ENCODE results near the gene CPTP.

Gene CPTP

DNA sequence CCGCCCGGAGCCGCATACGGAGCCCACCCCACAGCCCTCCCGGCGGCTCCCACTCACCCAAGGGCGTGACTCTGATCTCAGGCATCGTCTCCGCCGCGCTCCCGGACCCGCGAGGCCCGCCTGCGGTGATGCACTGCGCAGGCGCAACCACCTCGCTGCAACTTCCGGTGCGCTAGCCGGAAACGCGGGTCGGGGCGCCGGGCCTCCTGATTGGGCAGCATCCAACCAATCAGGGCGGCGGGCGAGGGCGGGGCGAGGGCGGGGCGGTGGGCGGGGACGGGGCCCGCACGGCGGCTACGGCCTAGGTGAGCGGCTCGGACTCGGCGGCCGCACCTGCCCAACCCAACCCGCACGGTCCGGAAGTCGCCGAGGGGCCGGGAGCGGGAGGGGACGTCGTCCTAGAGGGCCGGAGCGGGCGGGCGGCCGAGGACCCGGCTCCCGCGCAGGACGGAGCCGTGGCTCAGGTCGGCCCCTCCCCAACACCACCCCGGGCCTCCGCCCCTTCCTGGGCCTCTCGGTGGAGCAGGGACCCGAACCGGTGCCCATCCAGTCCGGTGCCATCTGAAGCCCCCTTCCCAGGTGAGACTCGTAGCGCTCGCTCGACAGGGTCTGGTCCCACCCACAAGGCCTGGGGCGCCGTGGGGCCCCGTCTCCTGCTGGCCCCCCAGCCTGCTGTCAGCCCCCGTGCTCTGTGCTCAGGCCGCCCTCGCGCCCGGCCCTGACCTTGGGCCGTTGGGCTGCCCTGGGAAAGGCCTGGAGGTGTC, at the start of gene CPTP, which contains the start of gene INTS11:
TSS of gene CPTP (plus strand) at position 279 of the 764 bp plus-strand sequence. CDS start 2,109 bp downstream, outside the sequence.
TSS of gene INTS11 (minus strand) at position 137 of the 764 bp plus-strand sequence. CDS start at position 85, 52 bp downstream.
- DNase-seq, result peak; percentile 67

DNA sequence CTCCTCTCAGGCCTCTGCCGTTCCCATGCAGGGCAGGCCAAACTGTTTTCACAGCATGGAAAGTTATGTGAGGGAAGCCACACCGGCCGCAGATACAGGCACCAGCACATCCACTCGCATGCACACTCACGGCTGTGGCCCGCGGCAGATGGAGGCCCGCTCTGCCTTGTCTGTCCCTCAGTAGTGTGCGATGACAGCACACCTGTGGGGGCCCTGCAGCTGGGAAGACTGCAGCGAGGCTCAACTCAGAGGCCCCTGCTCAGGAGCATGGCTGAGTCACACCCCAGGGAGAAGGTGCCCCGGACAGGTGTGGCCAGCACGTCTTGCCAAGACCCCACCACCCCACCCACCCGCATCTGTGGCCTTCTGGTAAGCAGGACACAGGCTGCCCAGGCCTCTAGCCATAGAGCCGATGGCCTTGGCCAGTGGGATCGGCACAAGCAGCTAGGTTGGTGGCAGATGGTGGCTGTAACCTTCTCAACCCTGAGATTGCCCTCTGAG, 49.6 kb upstream of the CPTP start:
- no peak for DNase-seq

DNA sequence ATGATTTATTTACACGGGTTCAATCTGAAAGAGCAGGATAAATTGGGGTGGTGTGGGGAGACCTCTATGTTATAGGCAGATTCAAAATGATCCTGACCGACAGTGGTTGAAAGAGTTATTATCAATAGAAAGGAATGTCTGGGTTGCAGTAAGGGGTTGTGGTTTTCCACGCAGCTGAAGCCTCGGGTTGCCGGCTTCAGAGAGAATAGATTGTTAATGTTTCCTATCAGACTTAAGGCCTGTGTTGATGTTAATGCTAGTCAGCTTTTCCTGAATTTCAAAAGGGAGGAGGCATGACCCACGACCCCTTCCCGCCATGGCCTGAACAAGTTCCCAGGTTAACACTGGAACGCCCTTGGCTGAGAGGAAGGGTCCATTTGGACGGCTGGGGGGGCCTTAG, 48.8 kb upstream of the CPTP start:
- no peak for DNase-seq

DNA sequence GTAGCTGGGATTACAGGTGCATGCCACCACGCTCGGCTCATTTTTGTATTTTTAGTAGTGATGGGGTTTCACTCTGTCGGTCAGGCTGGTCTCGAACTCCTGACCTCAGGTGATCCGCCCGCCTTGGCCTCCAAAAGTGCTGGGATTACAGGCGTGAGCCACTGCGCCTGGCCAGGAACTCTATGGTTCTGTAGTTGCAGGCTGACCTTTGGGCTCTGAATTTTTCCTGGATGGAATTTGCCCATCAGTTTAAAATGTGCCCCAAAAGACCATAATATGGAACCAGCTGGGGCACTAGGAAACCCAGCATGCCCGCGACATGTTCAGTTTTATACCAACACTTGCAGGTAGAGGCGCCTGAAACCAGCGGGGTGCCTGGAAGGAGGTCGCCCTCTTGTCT, 46.0 kb upstream of the CPTP start:
- DNase-seq, result no peak

DNA sequence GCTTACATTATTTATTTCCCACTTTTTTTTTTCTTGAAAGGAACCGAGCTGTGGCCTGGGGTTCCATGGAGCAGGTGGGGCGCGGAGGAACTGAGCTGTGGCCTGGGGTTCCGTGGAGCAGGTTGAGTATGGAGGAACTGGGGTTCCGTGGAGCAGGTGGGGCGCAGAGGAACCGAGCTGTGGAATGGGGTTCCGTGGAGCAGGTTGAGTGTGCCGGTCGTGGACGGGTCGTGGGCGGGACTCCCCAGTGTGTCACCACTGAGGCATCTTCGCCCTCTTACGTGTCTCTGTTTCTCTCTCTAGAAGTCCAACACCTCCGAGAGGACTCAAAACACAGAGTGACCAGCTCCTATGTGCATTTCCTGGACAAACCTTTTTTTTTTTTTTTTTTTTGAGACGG, 45.6 kb upstream of the CPTP start:
- no peak for DNase-seq

DNA sequence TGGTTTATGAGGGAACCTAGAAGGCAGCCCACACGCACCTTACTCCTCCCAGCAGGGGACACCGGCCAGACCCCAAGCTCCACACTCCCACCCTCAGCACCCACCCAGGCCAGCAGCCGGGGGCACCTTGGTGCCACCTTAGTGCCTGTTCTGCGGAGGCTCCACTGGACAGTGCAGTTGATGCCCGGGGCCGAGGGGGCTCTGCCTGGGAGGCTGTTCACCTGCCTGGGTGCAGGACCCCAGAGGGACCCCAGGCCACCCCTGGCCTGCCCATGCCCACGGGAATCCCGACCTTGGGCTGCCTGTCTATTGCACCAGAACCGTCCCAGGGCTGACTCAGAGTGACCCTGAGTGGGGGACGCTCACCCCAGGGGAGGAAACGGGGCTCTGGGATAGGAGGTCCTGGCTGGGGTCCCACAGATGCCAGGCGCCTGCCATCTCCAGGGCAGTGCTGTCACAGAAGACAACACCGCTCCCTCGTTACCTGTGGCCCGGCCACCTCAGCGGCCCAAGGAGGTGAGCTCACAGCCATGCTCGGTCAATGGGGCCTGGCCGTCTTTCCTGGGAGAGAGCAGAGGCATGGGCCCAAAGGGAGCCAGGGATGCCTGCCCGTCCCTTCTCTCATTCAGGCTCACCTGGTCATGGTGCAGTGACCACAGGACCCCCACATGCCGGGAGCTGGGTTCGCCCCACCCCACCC, 43.7 kb upstream of the CPTP start:
- DNase-seq, result no peak

DNA sequence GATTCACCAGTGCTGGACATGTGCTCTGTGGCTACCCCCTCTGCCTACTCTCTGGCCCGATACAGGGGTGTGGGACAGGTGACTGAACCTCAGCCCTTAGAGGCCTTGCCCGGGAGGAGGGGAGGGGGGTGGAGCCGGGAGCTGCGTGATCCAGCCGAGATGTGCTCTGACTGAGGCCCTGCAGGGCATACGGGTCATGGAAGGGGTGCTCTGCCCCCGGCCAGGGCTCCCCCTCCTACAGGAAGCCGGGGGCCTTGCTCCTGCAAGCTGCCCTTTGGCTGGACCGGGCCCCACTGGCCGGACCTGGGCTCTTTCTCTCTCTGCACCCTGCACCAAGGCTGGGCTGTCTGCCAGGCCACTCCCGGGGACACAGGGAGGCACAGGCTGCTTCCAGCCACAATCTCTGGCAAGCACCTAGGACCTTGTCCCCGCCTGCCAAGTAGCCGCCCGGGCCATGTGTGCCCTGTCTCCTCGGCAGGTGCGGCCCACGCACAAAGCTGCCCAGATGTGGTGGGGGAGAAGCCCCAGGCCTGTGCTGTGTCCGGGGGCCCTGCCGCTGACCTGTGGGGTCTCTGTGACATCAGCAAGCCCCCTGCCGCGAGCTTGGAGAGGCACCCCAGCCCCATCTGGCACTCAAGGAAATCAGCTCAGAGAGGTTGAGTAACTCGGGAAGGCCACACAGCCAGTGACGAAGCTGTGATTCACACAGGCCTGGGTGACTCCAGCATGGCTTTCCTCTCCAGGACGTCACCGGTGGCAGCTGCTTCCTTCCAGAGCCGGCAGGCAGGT, 42.9 kb upstream of the CPTP start:
- DNase-seq, result no peak

DNA sequence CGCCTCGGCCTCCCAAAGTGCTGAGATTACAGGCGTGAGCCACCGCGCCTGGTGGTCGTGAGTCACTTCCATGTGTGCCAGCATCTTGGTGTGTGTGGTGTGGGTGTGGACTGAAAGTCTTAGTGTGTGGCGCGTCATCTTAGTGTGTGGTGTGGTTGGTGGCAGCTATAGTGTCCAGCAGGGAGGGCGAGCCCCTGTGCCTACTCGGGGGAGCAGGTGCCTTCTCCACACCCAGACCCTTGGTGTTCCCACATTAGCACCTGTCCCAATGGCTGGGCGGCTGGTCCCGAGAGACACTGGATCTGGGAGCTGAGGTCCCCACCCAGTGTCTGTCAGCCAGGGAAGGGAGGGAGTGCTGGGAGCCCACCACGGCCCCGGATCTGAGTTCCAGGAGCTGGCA, 41.6 kb upstream of the CPTP start:
- no peak for DNase-seq

DNA sequence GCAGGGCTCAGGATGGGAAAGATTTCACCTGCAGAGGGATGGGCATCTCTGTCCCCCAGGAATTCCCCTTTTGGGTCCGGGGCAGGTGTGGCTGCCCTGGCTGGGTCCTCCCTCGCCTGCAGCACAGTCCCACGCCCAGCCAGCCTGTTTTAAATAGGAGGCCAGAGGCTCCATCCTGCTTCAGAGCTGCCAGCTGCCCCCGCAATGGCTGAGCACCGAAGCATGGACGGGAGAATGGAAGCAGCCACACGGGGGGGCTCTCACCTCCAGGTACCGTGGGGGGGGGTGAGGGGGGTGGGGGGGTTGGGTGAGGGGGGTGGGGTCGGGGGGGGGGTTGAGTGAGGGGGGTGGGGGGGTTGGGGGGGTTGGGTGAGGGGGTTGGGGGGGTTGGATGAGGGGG, 40.8 kb upstream of the CPTP start:
- no peak for DNase-seq

DNA sequence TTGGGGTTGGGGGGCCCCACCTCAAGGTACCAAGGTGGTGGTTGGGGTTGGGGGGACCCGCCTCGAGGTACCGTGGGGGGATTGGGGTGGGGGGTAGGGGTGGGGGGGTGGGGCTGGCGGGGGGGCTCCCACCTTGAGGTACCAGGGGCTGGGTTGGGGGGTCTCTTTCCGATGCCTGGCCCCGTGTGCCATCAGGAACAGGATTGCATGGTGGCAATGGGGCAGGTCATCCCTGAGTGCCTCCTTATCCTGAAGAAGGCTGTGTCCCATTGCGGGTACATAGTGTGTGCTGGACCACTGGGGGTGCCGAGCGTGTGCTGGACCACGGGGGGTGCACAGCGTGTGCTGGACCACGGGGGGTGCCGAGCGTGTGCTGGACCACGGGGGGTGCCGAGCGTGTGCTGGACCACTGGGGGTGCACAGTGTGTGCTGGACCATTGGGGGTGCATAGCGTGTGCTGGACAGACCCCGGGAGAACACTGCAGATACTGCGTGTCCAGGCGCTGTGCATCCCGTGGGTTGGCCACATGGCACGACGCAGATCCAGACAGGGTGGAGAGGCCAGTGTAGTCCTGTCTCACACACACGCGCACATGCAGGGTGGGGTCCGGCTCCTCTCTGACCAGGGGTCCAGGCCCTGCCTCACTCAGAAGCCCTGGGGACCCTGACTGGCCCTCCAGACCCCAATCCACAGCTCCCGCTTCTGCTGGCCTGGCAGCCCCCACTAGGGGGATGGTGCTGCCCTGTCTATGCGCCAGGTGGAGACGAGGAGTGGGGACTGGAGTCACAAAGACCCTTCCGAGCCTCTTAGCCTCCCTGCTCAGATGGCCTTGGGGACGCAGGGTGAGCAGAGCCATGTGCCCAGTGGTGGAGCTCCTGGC, 40.1 kb upstream of the CPTP start:
- no peak for DNase-seq

DNA sequence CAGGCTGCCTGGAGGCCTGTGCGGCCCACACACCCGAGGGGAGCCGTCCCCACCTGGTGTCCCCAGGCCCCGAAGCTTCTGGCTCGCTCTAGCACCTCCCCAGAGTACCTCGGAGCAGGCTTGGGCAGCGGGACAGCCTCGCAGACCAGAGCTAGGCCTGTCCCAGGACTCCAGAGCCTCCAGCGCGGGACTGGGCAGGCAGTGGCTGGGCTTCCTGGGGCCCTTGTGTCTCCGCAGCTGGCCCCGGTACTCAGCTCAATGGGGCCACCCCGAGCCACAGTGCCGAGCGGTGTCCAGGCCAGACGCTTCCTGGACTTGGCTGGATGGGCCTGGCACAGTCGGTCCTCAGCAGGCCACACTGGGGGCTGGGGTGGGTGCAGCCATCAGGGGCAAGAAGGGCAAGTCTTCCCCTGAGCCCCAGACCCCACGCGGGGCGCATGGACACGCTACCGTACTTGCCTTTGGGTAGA, 39.5 kb upstream of the CPTP start:
- no peak for DNase-seq

DNA sequence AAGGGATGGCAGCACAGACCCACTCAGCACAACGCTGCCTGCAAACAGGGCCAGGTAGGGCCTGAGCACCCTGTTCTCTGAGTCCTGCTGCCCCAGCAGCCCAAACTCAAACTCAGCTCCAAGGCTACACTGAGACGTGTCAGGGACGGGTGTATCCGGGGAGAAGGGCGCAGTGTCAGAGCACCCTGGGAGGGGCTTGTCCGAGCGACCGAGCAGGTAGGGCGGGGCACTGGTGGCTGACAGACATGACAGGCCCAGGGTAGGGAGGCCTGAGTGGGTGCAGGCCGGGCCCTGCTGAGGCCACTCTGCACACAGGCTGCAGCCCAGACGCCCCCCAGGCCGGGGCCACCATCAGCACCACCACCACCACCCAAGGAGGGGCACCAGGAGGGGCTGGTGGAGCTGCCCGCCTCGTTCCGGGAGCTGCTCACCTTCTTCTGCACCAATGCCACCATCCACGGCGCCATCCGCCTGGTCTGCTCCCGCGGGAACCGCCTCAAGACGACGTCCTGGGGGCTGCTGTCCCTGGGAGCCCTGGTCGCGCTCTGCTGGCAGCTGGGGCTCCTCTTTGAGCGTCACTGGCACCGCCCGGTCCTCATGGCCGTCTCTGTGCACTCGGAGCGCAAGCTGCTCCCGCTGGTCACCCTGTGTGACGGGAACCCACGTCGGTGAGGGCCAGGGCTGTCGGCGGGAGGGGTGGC, 38.8 kb upstream of the CPTP start:
- DNase-seq, result no peak

DNA sequence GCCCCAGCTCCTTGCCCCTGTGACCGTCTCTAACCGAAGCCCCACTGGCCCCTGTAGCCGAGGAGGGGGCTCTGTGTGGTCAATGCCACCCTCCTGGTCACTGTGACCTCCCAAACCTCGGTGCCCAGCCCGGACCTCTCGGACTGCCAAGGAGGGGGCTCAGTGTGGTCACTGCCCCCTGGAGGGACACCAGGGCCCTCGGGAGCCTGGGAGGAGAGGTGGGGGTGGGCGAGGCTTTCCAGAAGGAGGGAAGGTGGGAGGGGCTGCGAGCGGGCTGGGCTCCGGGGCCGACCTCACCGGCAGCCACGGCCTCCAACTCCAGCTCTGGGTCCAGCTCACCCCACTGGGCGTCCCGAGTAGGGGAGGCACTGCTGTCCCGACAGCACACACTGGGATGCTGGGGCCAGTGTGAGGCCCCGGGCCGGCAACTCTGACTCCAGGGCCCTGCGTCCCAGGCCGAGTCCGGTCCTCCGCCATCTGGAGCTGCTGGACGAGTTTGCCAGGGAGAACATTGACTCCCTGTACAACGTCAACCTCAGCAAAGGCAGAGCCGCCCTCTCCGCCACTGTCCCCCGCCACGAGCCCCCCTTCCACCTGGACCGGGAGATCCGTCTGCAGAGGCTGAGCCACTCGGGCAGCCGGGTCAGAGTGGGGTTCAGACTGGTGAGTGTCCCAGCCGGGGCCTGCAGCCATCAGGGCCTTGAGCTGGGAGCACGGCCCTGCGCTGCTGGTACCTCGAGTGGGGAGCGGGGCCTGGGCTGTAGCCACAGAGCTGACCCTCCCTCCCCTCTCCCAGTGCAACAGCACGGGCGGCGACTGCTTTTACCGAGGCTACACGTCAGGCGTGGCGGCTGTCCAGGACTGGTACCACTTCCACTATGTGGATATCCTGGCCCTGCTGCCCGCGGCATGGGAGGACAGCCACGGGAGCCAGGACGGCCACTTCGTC, 38.0 kb upstream of the CPTP start:
- DNase-seq, result no peak

DNA sequence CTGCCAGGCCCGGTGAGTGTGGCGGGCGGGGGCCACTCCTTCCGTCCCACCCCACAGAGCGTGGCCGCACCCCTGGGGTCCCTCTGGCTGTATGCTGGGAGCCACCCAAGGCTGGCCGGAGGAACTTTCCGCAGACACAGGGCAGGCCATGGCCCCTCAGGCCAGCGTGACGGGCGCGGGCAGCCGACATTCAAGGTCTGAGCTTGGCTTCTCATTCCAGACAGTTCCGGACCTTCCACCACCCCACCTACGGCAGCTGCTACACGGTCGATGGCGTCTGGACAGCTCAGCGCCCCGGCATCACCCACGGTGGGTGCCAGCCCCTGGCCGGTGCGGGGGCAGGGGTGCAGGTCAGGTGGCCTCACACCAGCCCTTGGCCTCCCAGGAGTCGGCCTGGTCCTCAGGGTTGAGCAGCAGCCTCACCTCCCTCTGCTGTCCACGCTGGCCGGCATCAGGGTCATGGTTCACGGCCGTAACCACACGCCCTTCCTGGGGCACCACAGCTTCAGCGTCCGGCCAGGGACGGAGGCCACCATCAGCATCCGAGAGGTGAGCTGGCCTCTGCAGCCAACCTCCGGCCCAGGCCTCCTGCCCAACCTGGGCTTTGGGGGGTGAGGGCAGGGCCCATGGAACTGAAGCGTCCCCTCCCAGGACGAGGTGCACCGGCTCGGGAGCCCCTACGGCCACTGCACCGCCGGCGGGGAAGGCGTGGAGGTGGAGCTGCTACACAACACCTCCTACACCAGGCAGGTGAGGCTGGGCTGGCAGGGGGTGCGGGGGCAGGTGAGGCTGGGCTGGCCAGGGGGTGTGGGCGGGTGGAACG, 37.1 kb upstream of the CPTP start:
- no peak for DNase-seq

DNA sequence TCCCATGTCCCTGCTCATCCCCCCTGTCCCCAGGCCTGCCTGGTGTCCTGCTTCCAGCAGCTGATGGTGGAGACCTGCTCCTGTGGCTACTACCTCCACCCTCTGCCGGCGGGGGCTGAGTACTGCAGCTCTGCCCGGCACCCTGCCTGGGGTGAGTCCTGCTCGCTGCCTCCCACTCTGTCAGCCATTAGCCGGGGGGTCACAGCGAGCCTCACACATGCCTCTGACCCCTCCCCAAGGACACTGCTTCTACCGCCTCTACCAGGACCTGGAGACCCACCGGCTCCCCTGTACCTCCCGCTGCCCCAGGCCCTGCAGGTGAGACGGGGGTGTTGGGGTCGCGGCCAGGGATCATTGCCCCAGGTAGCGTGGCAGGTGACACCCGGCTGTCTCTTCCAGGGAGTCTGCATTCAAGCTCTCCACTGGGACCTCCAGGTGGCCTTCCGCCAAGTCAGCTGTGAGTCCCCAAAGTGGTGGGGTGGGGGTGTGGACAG, 34.3 kb upstream of the CPTP start:
- no peak for DNase-seq

DNA sequence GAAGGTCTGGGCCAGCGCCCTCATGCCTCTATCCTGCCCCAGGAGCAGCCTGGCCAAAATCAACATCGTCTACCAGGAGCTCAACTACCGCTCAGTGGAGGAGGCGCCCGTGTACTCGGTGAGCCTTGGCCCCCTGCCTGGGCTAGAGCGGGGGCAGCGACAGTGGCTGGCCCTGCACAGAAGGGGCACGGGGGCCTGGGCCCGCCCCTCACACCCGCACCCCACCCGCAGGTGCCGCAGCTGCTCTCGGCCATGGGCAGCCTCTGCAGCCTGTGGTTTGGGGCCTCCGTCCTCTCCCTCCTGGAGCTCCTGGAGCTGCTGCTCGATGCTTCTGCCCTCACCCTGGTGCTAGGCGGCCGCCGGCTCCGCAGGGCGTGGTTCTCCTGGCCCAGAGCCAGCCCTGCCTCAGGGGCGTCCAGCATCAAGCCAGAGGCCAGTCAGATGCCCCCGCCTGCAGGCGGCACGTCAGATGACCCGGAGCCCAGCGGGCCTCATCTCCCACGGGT, 33.5 kb upstream of the CPTP start:
- no peak for DNase-seq

DNA sequence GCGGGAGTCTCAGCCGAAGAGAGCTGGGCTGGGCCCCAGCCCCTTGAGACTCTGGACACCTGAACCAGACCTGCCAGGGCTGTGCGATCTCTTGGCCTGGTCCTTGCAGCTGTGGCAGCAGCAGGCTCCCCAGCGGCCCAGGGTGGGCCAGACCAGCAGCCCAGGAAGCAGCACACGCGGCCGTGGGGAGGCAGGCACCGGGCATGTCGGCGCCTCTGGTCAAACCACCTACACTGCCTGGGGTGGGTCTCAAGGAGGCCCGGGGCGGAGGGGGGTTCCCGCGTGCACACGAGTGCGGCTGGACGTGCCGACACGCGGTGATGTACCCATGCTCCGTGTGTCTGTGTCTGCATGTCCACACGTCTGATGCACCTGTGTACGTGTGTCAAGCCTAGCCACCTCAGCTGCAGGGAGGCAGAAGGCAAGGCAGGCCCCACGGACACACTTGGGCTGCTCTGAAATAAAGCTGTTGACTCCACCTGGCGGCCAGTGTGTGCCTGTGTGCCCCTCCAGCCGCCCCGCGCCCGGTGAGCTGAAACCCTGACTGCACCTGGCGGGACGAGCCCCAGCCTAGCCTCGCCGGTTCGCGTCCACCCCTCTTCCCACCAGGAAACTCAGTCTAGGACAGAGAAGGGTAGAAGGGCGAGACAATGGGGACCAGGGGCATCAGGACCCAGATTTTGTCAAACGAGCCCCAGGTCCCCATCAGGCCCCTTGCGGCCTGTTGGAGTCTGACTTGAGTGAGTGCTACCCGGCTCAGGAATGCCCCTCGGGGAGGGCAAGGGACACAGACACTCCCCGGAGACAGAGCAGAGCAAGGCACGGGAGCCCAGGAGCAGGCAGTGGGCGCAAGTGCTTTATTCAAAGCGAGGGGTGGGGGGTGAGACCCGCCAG, 32.8 kb upstream of the CPTP start:
- DNase-seq, result no peak

DNA sequence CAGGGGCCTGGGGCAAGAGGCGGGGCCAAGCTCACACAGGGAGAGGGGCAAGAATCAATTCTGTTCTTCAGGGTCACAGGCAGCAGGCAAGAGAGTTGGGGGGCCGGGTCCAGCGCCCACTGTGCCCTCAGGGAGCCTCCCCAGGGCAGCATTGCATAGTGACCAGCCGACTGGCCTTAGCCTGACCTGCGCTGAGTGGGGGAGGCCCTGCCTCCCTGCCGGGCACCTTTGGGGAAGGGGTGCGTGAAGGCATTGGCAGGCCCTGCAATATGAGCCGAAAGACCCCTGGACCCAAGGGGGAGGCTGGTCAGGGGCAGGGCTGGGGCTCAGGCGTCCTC, 32.2 kb upstream of the CPTP start:
- DNase-seq, result no peak

All from GF-D8 (cell line).